ENCODE data around the gene MID2.
"Not testable (repeated sequence)": the region's sequence is repeated elsewhere in the genome, so short reads cannot be mapped to it uniquely, and the experiment has no call there.

Gene MID2

GRCh38 chrX:107840971-107841370, 15.3 kb downstream of the MID2 start:
- no peak for DNase-seq (ENCODE audit: low read depth in 2 of 3, low spot score in 1 of 3)

- DNase-seq (ENCODE audit: low read depth in 2 of 3, low spot score in 1 of 3): no peak
Observed at GRCh38 chrX:107842715-107843400, 17.2 kb downstream of the MID2 start.

GRCh38 chrX:107845625-107846024, 20.0 kb downstream of the MID2 start:
- peak in 2 of 3 donors; percentile 17 to 23 for DNase-seq (ENCODE audit: low read depth in 2 of 3, low spot score in 1 of 3)

- DNase-seq (ENCODE audit: low read depth in 2 of 3, low spot score in 1 of 3): no peak
Observed at GRCh38 chrX:107848591-107848990, 22.9 kb downstream of the MID2 start.

- no peak for DNase-seq (ENCODE audit: low read depth in 2 of 3, low spot score in 1 of 3)
Observed at GRCh38 chrX:107849747-107850421, 24.2 kb downstream of the MID2 start.

- DNase-seq (ENCODE audit: low read depth in 2 of 3, low spot score in 1 of 3): no peak
Observed at GRCh38 chrX:107850422-107850765, 24.7 kb downstream of the MID2 start.

- no peak for DNase-seq (ENCODE audit: low read depth in 2 of 3, low spot score in 1 of 3)
Observed at GRCh38 chrX:107851215-107851614, 25.5 kb downstream of the MID2 start.

- DNase-seq (ENCODE audit: low read depth in 2 of 3, low spot score in 1 of 3): not testable (repeated sequence)
Observed at GRCh38 chrX:107851665-107852064, 26.0 kb downstream of the MID2 start.

- DNase-seq (ENCODE audit: low read depth in 2 of 3, low spot score in 1 of 3): no peak
Observed at GRCh38 chrX:107856289-107856688, 30.6 kb downstream of the MID2 start.

- not testable (repeated sequence) for DNase-seq (ENCODE audit: low read depth in 2 of 3, low spot score in 1 of 3)
Observed at GRCh38 chrX:107857041-107857440, 31.4 kb downstream of the MID2 start.

- DNase-seq (ENCODE audit: low read depth in 2 of 3, low spot score in 1 of 3): no peak
Observed at GRCh38 chrX:107857837-107858236, 32.2 kb downstream of the MID2 start.

GRCh38 chrX:107861056-107861455, 35.4 kb downstream of the MID2 start:
- DNase-seq (ENCODE audit: low read depth in 2 of 3, low spot score in 1 of 3): no peak

GRCh38 chrX:107871136-107871535, 45.5 kb downstream of the MID2 start:
- DNase-seq (ENCODE audit: low read depth in 2 of 3, low spot score in 1 of 3): no peak

- no peak for DNase-seq (ENCODE audit: low read depth in 2 of 3, low spot score in 1 of 3)
Observed at GRCh38 chrX:107878106-107878505, 52.4 kb downstream of the MID2 start.

- DNase-seq (ENCODE audit: low read depth in 2 of 3, low spot score in 1 of 3): no peak
Observed at GRCh38 chrX:107880054-107880610, 54.5 kb downstream of the MID2 start.

GRCh38 chrX:107894038-107894437, 68.4 kb downstream of the MID2 start:
- peak in 1 of 3 donors; percentile 67 for DNase-seq (ENCODE audit: low read depth in 2 of 3, low spot score in 1 of 3)

GRCh38 chrX:107902721-107903120, 77.1 kb downstream of the MID2 start:
- no peak for DNase-seq (ENCODE audit: low read depth in 2 of 3, low spot score in 1 of 3)

- DNase-seq (ENCODE audit: low read depth in 2 of 3, low spot score in 1 of 3): no peak
Observed at GRCh38 chrX:107905366-107905765, 79.7 kb downstream of the MID2 start.

GRCh38 chrX:107924136-107924746, 98.6 kb downstream of the MID2 start:
- no peak for DNase-seq (ENCODE audit: low read depth in 2 of 3, low spot score in 1 of 3)

- DNase-seq (ENCODE audit: low read depth in 2 of 3, low spot score in 1 of 3): no peak
Observed at GRCh38 chrX:107934262-107934661, 108.6 kb downstream of the MID2 start.

GRCh38 chrX:107935200-107935599, 109.5 kb downstream of the MID2 start:
- no peak for DNase-seq (ENCODE audit: low read depth in 2 of 3, low spot score in 1 of 3)

Measured in stimulated activated CD4-positive, alpha-beta T cell treated with anti-CD3 and anti-CD28 coated beads, Interleukin-12 subunit alpha, Interleukin-12 subunit beta, amount 100 ng/mL, for 48 hours (primary cell).